IPS-18a (cell line): ENCODE measurements around the gene PPP1R26.
"Not testable (repeated sequence)": the region's sequence is repeated elsewhere in the genome, so short reads cannot be mapped to it uniquely, and the experiment has no call there.

Experiments
- H3K27ac ChIP-seq: one replicate; pipeline ENCODE4 v1.5.1; 2013; ENCODE audit warnings: low read length
- H3K27me3 ChIP-seq: one replicate; pipeline ENCODE4 v1.6.1; 2013; ENCODE audit warnings: mild to moderate bottlenecking, low read length; ENCODE audit not compliant: control insufficient read depth, insufficient read depth
- H3K36me3 ChIP-seq: one replicate; pipeline ENCODE4 v1.6.1; 2013; ENCODE audit warnings: low read depth, low read length; ENCODE audit not compliant: control insufficient read depth
- H3K4me1 ChIP-seq: one replicate; pipeline ENCODE4 v1.6.1; 2013; ENCODE audit warnings: low read depth, low read length; ENCODE audit not compliant: control insufficient read depth
- H3K4me3 ChIP-seq: one replicate; pipeline ENCODE4 v1.5.1; 2013; ENCODE audit warnings: low read length
- H3K9ac ChIP-seq: one replicate; pipeline ENCODE4 v1.6.1; 2013; ENCODE audit warnings: mild to moderate bottlenecking, low read length, moderate library complexity
- H3K9me3 ChIP-seq: one replicate; pipeline ENCODE4 v1.6.1; 2013; ENCODE audit warnings: low read depth, low read length; ENCODE audit not compliant: control insufficient read depth

PPP1R26 gene

DNA sequence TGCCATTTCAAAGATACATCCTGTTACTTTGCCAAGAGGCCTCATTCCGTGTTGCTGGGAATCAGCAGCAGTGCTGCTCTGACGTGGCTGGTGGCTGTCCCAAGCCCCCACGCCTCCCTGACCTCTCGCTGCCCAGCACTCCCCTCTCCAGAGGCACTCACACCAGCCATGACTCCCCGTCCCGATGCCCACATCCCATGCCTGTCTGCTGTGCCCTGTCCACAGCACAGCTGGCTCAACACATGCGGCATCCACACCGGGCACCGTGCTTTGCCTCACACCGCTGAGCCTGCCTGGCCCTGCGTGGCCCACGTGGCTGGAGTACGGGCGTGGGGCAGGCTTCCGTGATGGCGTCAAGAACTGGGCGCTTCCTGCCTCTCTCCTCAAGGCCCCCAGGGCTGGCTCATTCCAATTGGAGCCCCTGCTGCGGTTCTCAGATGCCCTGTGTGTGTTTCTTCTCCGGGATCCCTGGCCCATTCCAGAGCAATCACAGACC lies 33.8 kb downstream of the PPP1R26 start:
- H3K4me3 ChIP-seq: no peak overlapping the region
- no peak overlapping the region for H3K27ac ChIP-seq
- no peaks in the 10 kb centered on the region for H3K27me3 ChIP-seq

DNA sequence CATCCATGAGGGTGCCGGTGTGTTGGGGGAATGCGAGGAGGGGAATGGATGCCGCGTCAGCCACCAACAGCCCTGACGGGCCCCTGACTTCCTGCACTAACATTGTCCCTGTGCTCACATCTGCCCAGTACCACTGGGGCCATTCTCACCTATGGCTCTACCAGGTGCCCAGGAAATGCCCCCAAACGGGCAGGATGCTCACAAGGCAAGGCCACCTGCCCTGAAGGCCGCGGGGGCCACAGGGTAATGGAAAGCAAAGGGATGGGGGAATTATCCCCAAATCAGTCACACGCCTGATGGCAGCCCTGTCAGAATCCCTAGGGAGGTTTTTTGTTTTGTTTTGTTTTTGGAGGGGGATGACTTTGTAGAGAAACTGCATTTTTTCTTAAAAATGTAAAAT lies 34.3 kb downstream of the PPP1R26 start:
- not testable (repeated sequence) for H3K4me3 ChIP-seq, H3K9me3 ChIP-seq, H3K27ac ChIP-seq, H3K36me3 ChIP-seq, H3K9ac ChIP-seq, H3K27me3 ChIP-seq, H3K4me1 ChIP-seq

More for the DNA sequence above, 33.8 kb downstream of the PPP1R26 start:
- no peak overlapping the region for H3K9ac ChIP-seq
- no peaks in the 10 kb centered on the region for H3K4me1 ChIP-seq
- no peaks in the 10 kb centered on the region for H3K36me3 ChIP-seq
- H3K9me3 ChIP-seq: no peaks in the 10 kb centered on the region

GRCh38 chr9:135514342-135515082 lies 34.9 kb downstream of the PPP1R26 start:
- H3K9me3 ChIP-seq: no peaks in the 10 kb centered on the region
- no peak overlapping the region for H3K27ac ChIP-seq
- no peaks in the 10 kb centered on the region for H3K4me1 ChIP-seq
- no peak overlapping the region for H3K9ac ChIP-seq
- no peak overlapping the region for H3K4me3 ChIP-seq
- H3K27me3 ChIP-seq: no peaks in the 10 kb centered on the region
- H3K36me3 ChIP-seq: no peaks in the 10 kb centered on the region

DNA sequence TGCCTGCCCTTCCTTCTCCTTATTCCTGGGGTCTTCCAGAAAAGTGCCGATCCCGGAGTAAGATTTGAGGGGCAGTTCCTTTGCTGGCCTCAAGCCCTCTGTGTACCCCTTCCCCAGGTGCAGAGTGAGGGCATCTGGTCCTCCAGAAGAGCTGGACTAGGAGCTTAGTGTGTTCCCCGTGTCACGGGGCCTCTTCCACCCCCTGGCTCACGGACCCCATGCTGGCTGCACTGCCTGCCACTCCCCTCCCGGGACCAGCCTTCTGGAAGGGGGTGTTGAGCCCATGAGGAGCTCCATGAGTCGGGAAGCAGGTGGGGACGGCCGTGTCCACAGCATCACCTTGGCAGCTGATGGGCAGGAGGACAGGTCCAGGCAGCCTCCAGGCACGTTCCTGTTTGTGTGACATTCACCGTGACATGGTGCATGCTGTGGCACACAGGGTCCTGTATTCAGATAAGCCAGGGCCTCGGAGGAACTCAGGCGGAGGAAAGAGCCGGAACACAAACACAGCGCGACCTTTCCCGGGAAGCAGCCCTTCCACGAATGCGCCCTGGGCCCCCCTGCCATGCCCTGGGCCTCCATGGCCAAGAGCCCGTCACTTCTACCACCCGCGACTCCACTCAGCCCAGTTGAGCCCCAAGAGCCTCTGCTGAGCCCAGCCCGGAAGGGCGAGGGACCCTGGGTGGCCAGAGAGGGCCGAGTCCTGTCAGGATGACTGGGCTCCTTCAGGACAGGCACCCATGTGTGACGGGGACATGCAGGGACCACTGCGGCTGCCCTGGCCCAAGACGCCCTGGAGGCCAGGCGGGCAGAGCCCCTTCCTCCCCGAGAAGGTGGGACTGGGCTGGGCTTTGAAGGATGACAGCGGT lies 35.7 kb downstream of the PPP1R26 start:
- Histone ChIP-seq H3K27ac (no peak overlapping the region), H3K9ac (no peak overlapping the region), H3K36me3 (no peaks in the 10 kb centered on the region), H3K9me3 (no peaks in the 10 kb centered on the region), H3K27me3 (no peaks in the 10 kb centered on the region), H3K4me3 (no peak overlapping the region), H3K4me1 (no peaks in the 10 kb centered on the region)

GRCh38 chr9:135516132-135516860 lies 36.7 kb downstream of the PPP1R26 start:
- Histone ChIP-seq H3K9me3 (no peaks in the 10 kb centered on the region), H3K4me1 (no peaks in the 10 kb centered on the region), H3K27me3 (no peaks in the 10 kb centered on the region), H3K36me3 (no peaks in the 10 kb centered on the region), H3K4me3 (no peak overlapping the region), H3K27ac (no peak overlapping the region), H3K9ac (no peak overlapping the region)

- Histone ChIP-seq H3K9ac (no peak overlapping the region), H3K9me3 (no peaks in the 10 kb centered on the region), H3K27ac (no peak overlapping the region), H3K36me3 (no peaks in the 10 kb centered on the region), H3K4me1 (no peaks in the 10 kb centered on the region), H3K4me3 (no peak overlapping the region), H3K27me3 (no peaks in the 10 kb centered on the region)
Measured at GRCh38 chr9:135517407-135517822, 37.8 kb downstream of the PPP1R26 start.

GRCh38 chr9:135519179-135519971 lies 39.8 kb downstream of the PPP1R26 start:
- no peak overlapping the region for H3K27ac ChIP-seq
- H3K4me3 ChIP-seq: no peak overlapping the region
- H3K9ac ChIP-seq: no peak overlapping the region
- H3K9me3 ChIP-seq: no peaks in the 10 kb centered on the region
- H3K36me3 ChIP-seq: no peaks in the 10 kb centered on the region
- no peaks in the 10 kb centered on the region for H3K27me3 ChIP-seq
- no peaks in the 10 kb centered on the region for H3K4me1 ChIP-seq

GRCh38 chr9:135520916-135521607 lies 41.5 kb downstream of the PPP1R26 start, which contains the start of gene LCN1:
Gene LCN1, plus strand, starts transcription at chr9:135521440. Its CDS starts 58 bp downstream, at chr9:135521498.
- H3K9me3 ChIP-seq: no peaks in the 10 kb centered on the region

GRCh38 chr9:135521608-135522095 lies 42.1 kb downstream of the PPP1R26 start:
- no peak overlapping the region for H3K27ac ChIP-seq
- H3K36me3 ChIP-seq: no peaks in the 10 kb centered on the region
- no peaks in the 10 kb centered on the region for H3K9me3 ChIP-seq
- H3K4me1 ChIP-seq: no peaks in the 10 kb centered on the region
- no peak overlapping the region for H3K4me3 ChIP-seq
- no peaks in the 10 kb centered on the region for H3K27me3 ChIP-seq
- no peak overlapping the region for H3K9ac ChIP-seq

More at GRCh38 chr9:135520916-135521607, 41.5 kb downstream of the PPP1R26 start, which contains the start of gene LCN1:
- no peak within 1 kb of the TSS for H3K9ac ChIP-seq
- no peaks in the 10 kb centered on the region for H3K27me3 ChIP-seq
- no peak within 1 kb of the TSS for H3K4me3 ChIP-seq
- no peaks in the 10 kb centered on the region for H3K36me3 ChIP-seq
- H3K27ac ChIP-seq: no peak within 1 kb of the TSS
- no peaks in the 10 kb centered on the region for H3K4me1 ChIP-seq

DNA sequence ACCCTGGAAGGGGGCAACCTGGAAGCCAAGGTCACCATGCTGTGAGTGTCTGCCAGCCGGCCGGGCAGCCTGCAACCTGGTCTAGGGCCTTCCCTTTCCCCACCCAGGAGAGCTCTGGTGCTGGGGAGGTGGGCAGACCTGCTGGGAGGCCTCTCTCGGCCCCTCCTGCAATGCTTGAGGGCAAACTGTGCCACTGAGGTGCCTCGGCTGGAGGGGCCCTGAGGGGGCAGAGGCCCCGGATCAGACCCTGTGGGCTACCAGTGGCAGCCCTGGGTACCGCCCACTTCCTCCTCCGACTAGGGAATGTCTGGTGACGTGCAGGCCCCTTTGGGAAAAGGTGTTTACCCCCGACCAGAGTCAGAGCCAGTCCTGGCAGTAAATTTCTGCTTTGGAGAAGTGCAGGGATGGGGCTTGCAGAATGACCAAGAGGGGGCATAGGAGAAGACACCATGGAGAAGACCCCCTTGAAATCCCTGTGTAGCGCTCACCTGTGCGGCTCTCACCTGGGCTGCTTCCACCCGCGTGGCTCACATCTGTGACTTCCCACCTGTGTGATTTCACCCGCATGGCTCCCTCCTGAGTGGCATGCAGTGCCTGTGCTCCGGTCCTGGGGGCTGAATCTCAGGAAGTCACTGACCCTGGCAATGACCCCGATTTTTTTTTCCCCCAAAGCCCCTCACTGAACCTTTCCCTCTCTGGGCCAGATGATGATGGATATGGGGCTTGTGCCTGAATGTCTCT lies 42.7 kb downstream of the PPP1R26 start:
- Histone ChIP-seq H3K36me3 (no peaks in the 10 kb centered on the region), H3K27me3 (no peaks in the 10 kb centered on the region), H3K9me3 (no peaks in the 10 kb centered on the region), H3K9ac (no peak overlapping the region), H3K27ac (no peak overlapping the region), H3K4me1 (peaks cover 5% of the 10 kb centered on the region), H3K4me3 (no peak overlapping the region)
